Spinal cord (tissue), 10 donors: ENCODE data around the gene CEP57L1. TPM values are rescaled to one million over a fixed set of nuclear protein-coding genes. Genes with fewer than 3 reads are reported as not detected.
"Not testable (repeated sequence)": the region's sequence is repeated elsewhere in the genome, so short reads cannot be mapped to it uniquely, and the experiment has no call there.

Experiments used
- DNase-seq, 6 donors: peaks; one replicate each; pipeline versions ENCODE4 v3.0.0 to v3.0.0-alpha.2; 2013 to 2015; ENCODE audit warnings: low spot score in 6 of 6, low read depth in 4 of 6
- H3K27ac ChIP-seq: one replicate; pipeline ENCODE4 v1.5.1; 2013; ENCODE audit warnings: low read depth, low read length, control low read depth
- H3K27me3 ChIP-seq: one replicate; pipeline ENCODE4 v1.6.1; 2013; ENCODE audit warnings: low read length; ENCODE audit not compliant: control insufficient read depth, insufficient read depth
- H3K36me3 ChIP-seq: one replicate; pipeline ENCODE4 v1.6.1; 2013; ENCODE audit warnings: low read length; ENCODE audit not compliant: control insufficient read depth, insufficient read depth
- H3K4me1 ChIP-seq: one replicate; pipeline ENCODE4 v1.6.1; 2013; ENCODE audit warnings: low read length; ENCODE audit not compliant: control insufficient read depth, insufficient read depth
- H3K4me3 ChIP-seq: one replicate; pipeline ENCODE4 v1.5.1; 2013; ENCODE audit warnings: low read depth, low read length, control low read depth
- H3K9me3 ChIP-seq: one replicate; pipeline ENCODE4 v1.6.1; 2013; ENCODE audit warnings: low read length; ENCODE audit not compliant: control insufficient read depth, insufficient read depth
- WGBS: methylation state at CpG from one replicate; pipeline ENCODE4 v1.1.5; 2013; ENCODE audit warnings: missing lambda C conversion rate; ENCODE audit not compliant: insufficient coverage; 5-methylcytosine and 5-hydroxymethylcytosine counted together
- polyA plus RNA-seq, 2 donors: library from polyadenylated mRNA; unstranded; fragments of 120-200 nt; gene quantifications; one replicate each; pipeline ENCODE4 v1.2.1, GENCODE V29; 2013; ENCODE audit not compliant: insufficient read length in 2 of 2
- total RNA-seq, 2 donors: library from RNA; depleted of rRNA in 1 of 2; stranded (reverse); fragments of 120-200 nt in 1 of 2; fragments of >200 nt in 1 of 2; gene quantifications; one replicate each; pipeline versions ENCODE4 v1.2.3 to v1.2.4, GENCODE V29; 2013 to 2014
- donor health status: healthy.

Gene CEP57L1
- total and polyA plus RNA-seq, 4 donors: 18.4 to 50.7 (median 33.2) TPM

- Histone ChIP-seq H3K36me3 (no peaks in the 10 kb centered on the region), H3K27me3 (no peaks in the 10 kb centered on the region), H3K4me3 (peak overlapping the region; percentile 97), H3K9me3 (no peaks in the 10 kb centered on the region), H3K27ac (no peak overlapping the region), H3K4me1 (no peaks in the 10 kb centered on the region)
- DNase-seq: no peak
- 56% methylated on average over 3 of the region's 6 CpGs for WGBS
These were observed 901 bp downstream of the CEP57L1 start for GRCh38 chr6:109096208-109096607.

GRCh38 chr6:109097661-109098060 lies 2.4 kb downstream of the CEP57L1 start:
- Histone ChIP-seq H3K4me3 (no peak overlapping the region), H3K9me3 (no peaks in the 10 kb centered on the region), H3K4me1 (no peaks in the 10 kb centered on the region), H3K27me3 (no peaks in the 10 kb centered on the region), H3K27ac (no peak overlapping the region), H3K36me3 (peaks cover 3% of the 10 kb centered on the region)
- DNase-seq: no peak
- WGBS: 94% methylated on average over 1 of the region's 1 CpG

DNA sequence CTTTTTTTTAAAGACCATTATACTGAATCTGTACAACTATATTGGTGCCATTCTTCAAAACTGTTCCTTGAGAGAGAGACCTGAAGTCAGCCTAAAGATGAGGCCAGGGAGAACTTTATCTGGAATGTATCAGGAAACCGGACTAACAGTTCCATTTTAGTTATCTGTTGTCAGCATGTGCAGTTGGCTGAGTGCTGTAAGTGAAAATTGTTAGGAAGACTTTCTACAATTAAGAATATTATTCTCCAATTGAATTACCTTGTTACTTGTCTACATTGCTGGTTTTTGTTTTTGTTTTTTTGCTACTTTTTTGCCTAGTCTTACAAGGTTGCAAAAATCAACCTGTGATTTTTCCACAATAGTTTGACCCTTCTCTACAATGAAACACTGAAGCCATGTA lies 7.5 kb downstream of the CEP57L1 start:
- Histone ChIP-seq H3K27me3 (no peaks in the 10 kb centered on the region), H3K36me3 (peaks cover 6% of the 10 kb centered on the region), H3K4me3 (no peak overlapping the region), H3K4me1 (no peaks in the 10 kb centered on the region), H3K27ac (no peak overlapping the region), H3K9me3 (no peaks in the 10 kb centered on the region)
- DNase-seq: no peak
- WGBS: no CpG with 5 or more reads among the region's 1 CpG

- Histone ChIP-seq H3K27me3 (no peaks in the 10 kb centered on the region), H3K27ac (no peak overlapping the region), H3K4me3 (no peak overlapping the region), H3K9me3 (no peaks in the 10 kb centered on the region), H3K4me1 (no peaks in the 10 kb centered on the region), H3K36me3 (peaks cover 6% of the 10 kb centered on the region)
- DNase-seq: no peak
These were observed 8.6 kb downstream of the CEP57L1 start for GRCh38 chr6:109103942-109104341.

DNA sequence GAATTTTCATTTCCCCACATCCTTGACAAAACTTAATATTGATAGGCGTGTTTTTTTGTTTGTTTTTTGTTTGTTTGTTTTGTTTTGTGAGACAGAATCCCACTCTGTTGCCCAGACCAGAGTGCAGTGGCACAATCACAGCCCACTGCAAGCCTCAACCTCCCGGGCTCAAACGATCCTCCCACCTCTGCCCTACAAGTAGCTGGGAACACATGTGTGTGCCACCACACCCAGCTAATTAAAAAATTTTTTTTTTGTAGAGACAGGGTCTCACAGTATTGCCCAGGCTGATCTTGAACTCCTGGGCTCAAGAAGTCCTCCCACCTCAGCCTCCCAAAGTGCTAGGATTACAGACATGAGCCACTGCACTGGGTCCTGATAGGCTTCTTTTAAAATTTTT lies 9.2 kb downstream of the CEP57L1 start:
- no peak for DNase-seq
- H3K4me1 ChIP-seq: no peaks in the 10 kb centered on the region
- no CpG with 5 or more reads among the region's 3 CpGs for WGBS
- H3K9me3 ChIP-seq: no peaks in the 10 kb centered on the region
- H3K27me3 ChIP-seq: no peaks in the 10 kb centered on the region
- H3K36me3 ChIP-seq: peaks cover 6% of the 10 kb centered on the region
- H3K4me3 ChIP-seq: no peak overlapping the region
- H3K27ac ChIP-seq: no peak overlapping the region

DNA sequence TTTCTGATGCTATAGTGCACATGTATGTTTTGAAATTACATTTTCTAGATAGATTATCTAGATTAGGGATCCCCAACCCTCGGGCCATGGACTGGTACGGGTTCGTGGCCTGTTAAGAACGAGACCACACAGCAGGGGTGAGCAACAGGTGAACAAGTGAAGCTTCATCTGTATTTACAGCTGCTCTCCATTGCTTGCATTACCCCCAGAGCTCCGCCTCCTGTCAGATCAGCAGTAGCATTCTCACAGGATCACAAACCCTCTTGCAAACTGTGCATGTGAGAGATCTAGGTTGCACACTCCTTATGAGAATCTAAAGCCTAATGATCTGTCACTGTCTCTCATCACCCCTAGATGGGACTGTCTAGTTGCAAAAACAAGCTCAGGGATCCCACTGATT lies 10.4 kb downstream of the CEP57L1 start:
- Histone ChIP-seq H3K27me3 (no peaks in the 10 kb centered on the region), H3K27ac (no peak overlapping the region), H3K36me3 (peaks cover 6% of the 10 kb centered on the region), H3K4me1 (no peaks in the 10 kb centered on the region), H3K9me3 (no peaks in the 10 kb centered on the region), H3K4me3 (no peak overlapping the region)
- no peak for DNase-seq
- WGBS: 84% methylated on average over 5 of the region's 5 CpGs

GRCh38 chr6:109109663-109110062 lies 14.4 kb downstream of the CEP57L1 start:
- H3K27ac ChIP-seq, DNase-seq, H3K36me3 ChIP-seq, H3K4me1 ChIP-seq, H3K27me3 ChIP-seq, H3K4me3 ChIP-seq, H3K9me3 ChIP-seq: not testable (repeated sequence)
- no CpG with 5 or more reads among the region's 8 CpGs for whole genome bisulfite sequencing

GRCh38 chr6:109112663-109113062 lies 17.4 kb downstream of the CEP57L1 start:
- not testable (repeated sequence) for H3K4me1 ChIP-seq, H3K27me3 ChIP-seq, DNase-seq, H3K36me3 ChIP-seq, H3K27ac ChIP-seq, H3K4me3 ChIP-seq, H3K9me3 ChIP-seq
- 100% methylated on average over 1 of the region's 3 CpGs for WGBS

DNA sequence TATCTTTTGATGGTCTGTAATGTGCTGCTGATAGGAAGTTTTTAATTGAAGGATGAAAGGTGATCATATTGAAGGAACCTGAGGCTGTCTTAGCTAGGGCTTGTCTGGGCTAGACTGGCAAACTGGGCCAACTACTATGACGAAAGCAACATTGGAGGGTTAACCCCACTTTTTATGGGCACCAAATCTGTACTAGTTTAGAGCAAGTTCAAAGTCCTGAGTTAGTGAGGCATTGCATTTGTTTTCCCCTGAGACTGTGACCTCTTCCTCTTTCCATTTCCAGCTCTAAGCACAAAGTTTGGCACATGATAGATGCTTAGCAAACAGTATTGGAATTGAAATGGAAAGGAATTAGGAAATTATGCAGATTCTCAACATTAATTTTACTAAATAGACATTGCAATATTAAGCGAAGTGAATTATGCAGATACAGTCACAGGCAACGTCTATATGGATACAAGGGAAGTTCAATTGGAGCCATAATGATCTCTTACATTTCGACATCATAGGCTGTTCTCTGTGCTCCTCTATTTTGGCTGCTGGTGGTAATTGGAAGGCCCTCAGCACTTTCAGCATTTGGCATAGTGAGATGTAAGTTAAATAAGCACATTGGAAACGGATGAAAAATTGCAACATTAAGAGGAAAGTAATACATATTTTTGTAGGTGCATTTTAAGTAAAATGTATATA lies 22.2 kb downstream of the CEP57L1 start:
- H3K4me3 ChIP-seq: no peak overlapping the region
- 84% methylated on average over 2 of the region's 5 CpGs for WGBS
- H3K4me1 ChIP-seq: no peaks in the 10 kb centered on the region
- no peak overlapping the region for H3K27ac ChIP-seq
- H3K27me3 ChIP-seq: no peaks in the 10 kb centered on the region
- H3K9me3 ChIP-seq: no peaks in the 10 kb centered on the region
- peak in 1 of 6 donors; percentile 7 for DNase-seq
- H3K36me3 ChIP-seq: no peaks in the 10 kb centered on the region

GRCh38 chr6:109118337-109118736 lies 23.0 kb downstream of the CEP57L1 start:
- DNase-seq: peak in 1 of 6 donors; percentile 5
- no peak overlapping the region for H3K4me3 ChIP-seq
- no CpG with 5 or more reads among the region's 5 CpGs for WGBS
- no peak overlapping the region for H3K27ac ChIP-seq
- no peaks in the 10 kb centered on the region for H3K27me3 ChIP-seq
- H3K36me3 ChIP-seq: no peaks in the 10 kb centered on the region
- H3K9me3 ChIP-seq: no peaks in the 10 kb centered on the region
- H3K4me1 ChIP-seq: no peaks in the 10 kb centered on the region
